ENCODE results near the gene GCSH. TPM values are rescaled to one million over a fixed set of nuclear protein-coding genes. Genes with fewer than 3 reads are reported as not detected.

Gene GCSH
- total RNA-seq, 1 donor from 2014 or later = 30.3 TPM

DNA sequence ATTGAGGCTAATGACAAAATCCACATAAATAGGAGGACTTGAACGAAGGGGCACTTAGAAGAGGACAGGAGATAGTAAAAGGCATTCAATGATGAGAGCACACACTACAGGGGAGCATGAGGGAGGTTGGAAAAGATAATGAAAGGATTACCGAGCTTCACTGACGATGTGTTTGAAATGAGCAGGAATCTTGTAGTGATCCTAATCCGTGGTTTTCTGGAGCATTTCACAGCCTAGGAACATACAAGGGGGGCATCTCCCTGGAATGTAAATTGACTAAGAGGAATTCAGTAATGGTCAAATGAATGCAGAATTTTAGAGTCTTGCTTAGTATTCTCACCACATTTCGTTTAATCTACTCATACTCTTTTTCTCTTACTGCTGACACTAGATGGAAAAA, 55.4 kb downstream of the GCSH start:
- DNase-seq (ENCODE audit: low spot score) = no peak
- H3K36me3 Mint-ChIP-seq (ENCODE audit: low read depth, unreplicated experiment) = peaks cover 37% of the 10 kb centered on the region
- no peak overlapping the region for H3K27ac Mint-ChIP-seq (ENCODE audit: unreplicated experiment)
- no peaks in the 10 kb centered on the region for H3K9me3 Mint-ChIP-seq (ENCODE audit: unreplicated experiment)
- TF ChIP-seq CTCF (IDR thresholded peaks at IDR 0.05; ENCODE audit: unreplicated experiment) = no peak
- H3K27me3 Mint-ChIP-seq (ENCODE audit: unreplicated experiment) = no peaks in the 10 kb centered on the region
- H3K4me3 Mint-ChIP-seq (ENCODE audit: unreplicated experiment) = no peak overlapping the region
- H3K4me1 Mint-ChIP-seq (ENCODE audit: unreplicated experiment) = peaks cover 15% of the 10 kb centered on the region

- H3K27ac Mint-ChIP-seq (ENCODE audit: unreplicated experiment) = no peak overlapping the region
- peaks cover 3% of the 10 kb centered on the region for H3K27me3 Mint-ChIP-seq (ENCODE audit: unreplicated experiment)
- no peak for TF ChIP-seq CTCF (IDR thresholded peaks at IDR 0.05; ENCODE audit: unreplicated experiment)
- no peak for DNase-seq (ENCODE audit: low spot score)
- H3K9me3 Mint-ChIP-seq (ENCODE audit: unreplicated experiment) = no peaks in the 10 kb centered on the region
- peaks cover 37% of the 10 kb centered on the region for H3K36me3 Mint-ChIP-seq (ENCODE audit: low read depth, unreplicated experiment)
- peaks cover 15% of the 10 kb centered on the region for H3K4me1 Mint-ChIP-seq (ENCODE audit: unreplicated experiment)
- no peak overlapping the region for H3K4me3 Mint-ChIP-seq (ENCODE audit: unreplicated experiment)
Observed at GRCh38 chr16:81040131-81040530, 56.1 kb downstream of the GCSH start.

DNA sequence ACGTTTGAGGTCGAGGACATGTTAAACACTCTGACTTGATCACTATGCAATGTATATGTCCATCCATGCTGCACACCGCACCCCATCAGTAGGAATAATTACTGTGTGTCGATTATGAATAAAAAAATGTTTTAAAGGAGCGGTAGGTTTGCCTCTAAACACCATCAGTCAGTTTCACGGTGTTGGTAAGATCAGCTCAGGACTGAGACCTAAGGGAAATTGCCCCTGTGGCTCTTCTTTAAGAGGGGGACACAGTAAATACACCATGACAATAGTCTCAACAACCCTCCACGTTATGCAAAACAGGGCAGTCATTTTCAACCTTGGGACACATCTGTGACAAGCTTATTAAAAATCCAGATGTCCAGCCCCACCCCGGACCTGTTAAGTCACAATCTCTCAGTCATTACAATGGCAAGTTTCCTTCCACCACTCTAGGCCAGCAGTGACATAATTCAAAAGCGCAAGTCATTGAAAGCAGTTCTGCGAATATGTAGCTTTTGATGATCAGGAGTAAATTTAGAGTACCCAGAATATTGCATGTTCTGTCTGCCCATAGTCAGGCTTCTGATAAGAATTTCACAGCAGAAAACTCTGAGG, 59.3 kb downstream of the GCSH start:
- TF ChIP-seq CTCF (IDR thresholded peaks at IDR 0.05; ENCODE audit: unreplicated experiment) = no peak
- Mint-ChIP-seq H3K9me3 (ENCODE audit: unreplicated experiment) (no peaks in the 10 kb centered on the region), H3K4me3 (ENCODE audit: unreplicated experiment) (peak overlapping the region; percentile 92), H3K36me3 (ENCODE audit: low read depth, unreplicated experiment) (peaks cover 17% of the 10 kb centered on the region), H3K4me1 (ENCODE audit: unreplicated experiment) (peaks cover 15% of the 10 kb centered on the region), H3K27me3 (ENCODE audit: unreplicated experiment) (peaks cover 7% of the 10 kb centered on the region), H3K27ac (ENCODE audit: unreplicated experiment) (peak overlapping the region; percentile 62)
- DNase-seq (ENCODE audit: low spot score) = no peak

GRCh38 chr16:81035975-81036750, 60.0 kb downstream of the GCSH start:
- Mint-ChIP-seq H3K27me3 (ENCODE audit: unreplicated experiment) (peaks cover 7% of the 10 kb centered on the region), H3K9me3 (ENCODE audit: unreplicated experiment) (no peaks in the 10 kb centered on the region), H3K4me1 (ENCODE audit: unreplicated experiment) (peaks cover 15% of the 10 kb centered on the region), H3K27ac (ENCODE audit: unreplicated experiment) (peak overlapping the region; percentile 62), H3K4me3 (ENCODE audit: unreplicated experiment) (peak overlapping the region; percentile 92), H3K36me3 (ENCODE audit: low read depth, unreplicated experiment) (peaks cover 11% of the 10 kb centered on the region)
- DNase-seq (ENCODE audit: low spot score) = peak; percentile 50
- TF ChIP-seq CTCF (IDR thresholded peaks at IDR 0.05; ENCODE audit: unreplicated experiment) = no peak

DNA sequence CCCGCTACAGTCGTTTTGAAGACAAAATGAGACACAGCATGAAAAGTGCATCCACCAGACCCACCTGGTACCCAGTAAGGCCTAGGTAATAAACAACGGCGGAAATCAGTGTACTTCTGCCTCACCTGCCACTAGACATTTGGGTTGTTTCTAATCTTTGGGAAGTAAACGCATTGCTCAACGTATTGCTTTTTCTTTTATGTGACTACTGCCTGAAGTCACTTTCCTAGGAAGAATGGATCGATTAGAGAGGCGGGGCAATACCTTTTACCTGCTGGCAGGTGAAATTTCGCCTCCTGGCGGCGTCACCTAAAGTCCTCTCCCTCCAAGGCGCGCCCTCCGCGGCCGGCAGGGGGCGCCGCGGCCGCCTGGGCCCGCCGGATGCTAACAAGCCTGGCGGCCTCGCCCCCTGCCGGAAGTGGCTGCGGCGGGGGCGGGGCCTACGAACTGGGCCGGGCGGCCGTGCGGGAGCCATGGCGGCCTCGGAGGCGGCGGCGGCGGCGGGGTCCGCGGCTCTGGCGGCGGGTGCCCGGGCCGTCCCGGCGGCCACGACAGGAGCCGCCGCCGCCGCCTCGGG, 60.7 kb downstream of the GCSH start, which contains the start of gene ATMIN:
Gene ATMIN, plus strand, starts transcription at position 445 of the 577 bp plus-strand sequence. Its CDS starts 29 bp downstream, at position 474.
- peaks cover 6% of the 10 kb centered on the region for H3K36me3 Mint-ChIP-seq (ENCODE audit: low read depth, unreplicated experiment)
- H3K4me1 Mint-ChIP-seq (ENCODE audit: unreplicated experiment) = peaks cover 15% of the 10 kb centered on the region
- peaks cover 7% of the 10 kb centered on the region for H3K27me3 Mint-ChIP-seq (ENCODE audit: unreplicated experiment)
- peak within 1 kb of the TSS; percentile 92 for H3K4me3 Mint-ChIP-seq (ENCODE audit: unreplicated experiment)
- TF ChIP-seq CTCF (IDR thresholded peaks at IDR 0.05; ENCODE audit: unreplicated experiment) = peak; percentile 97
- DNase-seq (ENCODE audit: low spot score) = peak; percentile 93
- H3K27ac Mint-ChIP-seq (ENCODE audit: unreplicated experiment) = peak within 1 kb of the TSS; percentile 70
- H3K9me3 Mint-ChIP-seq (ENCODE audit: unreplicated experiment) = no peaks in the 10 kb centered on the region

Measured in endothelial cell (in vitro differentiated cells).